ENCODE data around the gene PASD1. TPM values are rescaled to one million over a fixed set of nuclear protein-coding genes. Genes with fewer than 3 reads are reported as not detected.
"Not testable (repeated sequence)": the region's sequence is repeated elsewhere in the genome, so short reads cannot be mapped to it uniquely, and the experiment has no call there.

The PASD1 gene
- total RNA-seq, 1 experiment from 2014 or later, result not detected

- H3K27me3 ChIP-seq (ENCODE audit: low read length), result no peaks in the 10 kb centered on the region
- H3K9me3 ChIP-seq (ENCODE audit: low read length), result no peaks in the 10 kb centered on the region
- H3K4me1 ChIP-seq (ENCODE audit: insufficient read depth, low read length), result no peaks in the 10 kb centered on the region
Measured at GRCh38 chrX:151537572-151537971, 25.9 kb upstream of the PASD1 start.

DNA sequence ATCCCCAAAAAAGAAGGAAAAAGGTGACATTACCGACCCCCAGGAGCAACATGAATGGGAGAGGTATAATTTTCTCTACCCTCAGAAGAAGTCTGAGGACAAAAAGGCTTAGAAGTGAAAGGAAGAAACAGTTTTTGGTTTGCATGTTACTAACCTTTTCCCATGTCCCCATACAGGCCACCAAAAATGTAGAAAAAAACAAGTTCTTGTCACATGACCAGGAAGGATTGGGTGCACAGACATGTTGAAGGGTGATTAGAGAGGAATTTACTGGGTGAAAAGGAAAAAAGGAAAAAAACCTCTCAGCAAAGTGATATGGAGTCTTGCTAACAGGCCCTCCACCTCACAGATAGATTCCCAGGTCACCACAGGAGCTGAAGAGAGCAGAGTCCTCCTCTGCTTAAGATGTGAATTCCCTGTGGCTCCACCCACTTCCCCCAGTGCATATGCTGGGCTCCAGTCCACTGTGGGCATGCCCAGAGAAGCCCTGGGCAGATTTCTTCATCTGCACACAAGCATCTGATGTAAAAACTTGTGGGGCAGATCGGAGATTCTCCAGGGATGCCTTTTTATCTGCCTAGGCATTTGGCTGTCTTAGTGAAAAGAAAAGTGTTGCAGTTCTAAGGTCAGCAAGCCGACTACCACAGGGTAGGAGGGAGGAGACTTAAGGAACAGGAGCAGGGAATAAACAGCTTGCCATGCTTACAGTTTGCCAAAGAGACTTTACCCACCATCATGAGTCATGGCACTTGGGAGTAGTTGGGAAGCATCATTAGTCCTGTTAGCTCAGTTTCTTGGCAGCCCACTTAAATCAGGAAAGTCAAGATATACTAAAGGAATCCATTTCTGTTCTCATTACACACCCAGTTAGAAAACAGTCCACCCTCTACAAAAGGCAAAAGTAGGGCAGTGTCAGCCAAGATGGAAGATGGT is 25.0 kb upstream of the PASD1 start:
- no peak for ATAC-seq
- Histone ChIP-seq H3F3A (ENCODE audit: low read length, unreplicated experiment) (no peaks in the 10 kb centered on the region), H3K4me1 (ENCODE audit: insufficient read depth, low read length) (no peaks in the 10 kb centered on the region), H3K9me2 (replicated peaks; ENCODE audit: low read length) (no peaks in the 10 kb centered on the region), H3K4me3 (ENCODE audit: low read length) (no peak overlapping the region), H3K9ac (ENCODE audit: low read length) (no peak overlapping the region), H2AFZ (ENCODE audit: low read length) (no peak overlapping the region), H3K9me3 (ENCODE audit: low read length) (no peaks in the 10 kb centered on the region), H3K79me2 (ENCODE audit: low read length) (no peaks in the 10 kb centered on the region), H3K27ac (ENCODE audit: low read length) (no peak overlapping the region), H3K4me2 (ENCODE audit: low read length) (no peak overlapping the region), H3K27me3 (ENCODE audit: low read length) (no peaks in the 10 kb centered on the region), H4K20me1 (ENCODE audit: low read length) (no peaks in the 10 kb centered on the region), H3K36me3 (ENCODE audit: low read depth, low read length) (no peaks in the 10 kb centered on the region)
- ChIA-PET CTCF (no interaction called here), POLR2A (ENCODE audit: unreplicated experiment) (no interaction called here)
- BruUV-seq (replicated peaks), result no TSS peak
- TF ChIP-seq EZH2 (IDR thresholded peaks at IDR 0.05; ENCODE audit: low read length, unreplicated experiment), result no peak
- no peak for TF ChIP-seq CTCF (conservative IDR thresholded peaks at IDR 0.05; ENCODE audit: low read depth, low read length)
- TF ChIP-seq EZH2phosphoT487 (IDR thresholded peaks at IDR 0.05; ENCODE audit: borderline replicate concordance, low read length), result no peak
- no peak for DNase-seq
- intact Hi-C loops (cut with micrococcal nuclease), result no loop called here

More at GRCh38 chrX:151537572-151537971, 25.9 kb upstream of the PASD1 start:
- no peak for ATAC-seq
- no peaks in the 10 kb centered on the region for H4K20me1 ChIP-seq (ENCODE audit: low read length)
- H3K9me2 ChIP-seq (replicated peaks; ENCODE audit: low read length), result no peaks in the 10 kb centered on the region
- no peak overlapping the region for H3K27ac ChIP-seq (ENCODE audit: low read length)
- TF ChIP-seq CTCF (conservative IDR thresholded peaks at IDR 0.05; ENCODE audit: low read depth, low read length) (no peak), EZH2phosphoT487 (IDR thresholded peaks at IDR 0.05; ENCODE audit: borderline replicate concordance, low read length) (no peak), EZH2 (IDR thresholded peaks at IDR 0.05; ENCODE audit: low read length, unreplicated experiment) (no peak)
- no TSS peak for BruUV-seq (replicated peaks)
- ChIA-PET CTCF (no interaction called here), POLR2A (ENCODE audit: unreplicated experiment) (no interaction called here)
- intact Hi-C loops (cut with micrococcal nuclease), result no loop called here
- H3K36me3 ChIP-seq (ENCODE audit: low read depth, low read length), result no peaks in the 10 kb centered on the region
- H3K79me2 ChIP-seq (ENCODE audit: low read length), result no peaks in the 10 kb centered on the region
- no peak overlapping the region for H2AFZ ChIP-seq (ENCODE audit: low read length)
- no peak overlapping the region for H3K9ac ChIP-seq (ENCODE audit: low read length)
- no peak overlapping the region for H3K4me2 ChIP-seq (ENCODE audit: low read length)
- H3K4me3 ChIP-seq (ENCODE audit: low read length), result no peak overlapping the region
- DNase-seq, result no peak
- H3F3A ChIP-seq (ENCODE audit: low read length, unreplicated experiment), result no peaks in the 10 kb centered on the region

DNA sequence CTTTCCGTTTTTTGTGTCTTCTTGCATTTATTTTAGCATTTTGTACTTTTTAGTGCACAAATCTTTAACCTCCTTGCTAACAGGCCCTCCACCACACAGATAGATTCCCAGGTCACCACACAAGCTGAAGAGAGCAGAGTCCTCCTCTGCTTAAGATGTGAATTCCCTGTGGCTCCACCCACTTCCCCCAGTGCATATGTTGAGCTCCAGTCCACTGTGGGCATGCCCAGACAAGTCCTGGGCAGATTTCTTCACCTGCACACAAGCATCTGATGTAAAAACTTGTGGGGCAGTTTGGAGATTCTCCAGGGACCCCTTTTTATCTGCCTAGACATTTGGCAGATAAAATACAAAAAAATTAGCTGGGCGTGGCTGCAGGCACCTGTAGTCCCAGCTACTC is 19.8 kb upstream of the PASD1 start:
- Histone ChIP-seq H3K9me2 (replicated peaks; ENCODE audit: low read length) (no peaks in the 10 kb centered on the region), H3K36me3 (ENCODE audit: low read depth, low read length) (no peaks in the 10 kb centered on the region), H3F3A (ENCODE audit: low read length, unreplicated experiment) (no peaks in the 10 kb centered on the region), H2AFZ (ENCODE audit: low read length) (no peak overlapping the region), H3K27ac (ENCODE audit: low read length) (no peak overlapping the region), H4K20me1 (ENCODE audit: low read length) (no peaks in the 10 kb centered on the region), H3K9ac (ENCODE audit: low read length) (no peak overlapping the region), H3K27me3 (ENCODE audit: low read length) (no peaks in the 10 kb centered on the region), H3K9me3 (ENCODE audit: low read length) (no peaks in the 10 kb centered on the region), H3K4me1 (ENCODE audit: insufficient read depth, low read length) (no peaks in the 10 kb centered on the region), H3K4me2 (ENCODE audit: low read length) (no peak overlapping the region), H3K79me2 (ENCODE audit: low read length) (no peaks in the 10 kb centered on the region), H3K4me3 (ENCODE audit: low read length) (no peak overlapping the region)
- DNase-seq (no peak), ATAC-seq (no peak)
- ChIA-PET POLR2A (ENCODE audit: unreplicated experiment) (no interaction called here), CTCF (no interaction called here)
- BruUV-seq (replicated peaks), result no TSS peak
- TF ChIP-seq EZH2 (IDR thresholded peaks at IDR 0.05; ENCODE audit: low read length, unreplicated experiment) (no peak), CTCF (conservative IDR thresholded peaks at IDR 0.05; ENCODE audit: low read depth, low read length) (no peak), EZH2phosphoT487 (IDR thresholded peaks at IDR 0.05; ENCODE audit: borderline replicate concordance, low read length) (no peak)
- intact Hi-C loops (cut with micrococcal nuclease), result no loop called here

DNA sequence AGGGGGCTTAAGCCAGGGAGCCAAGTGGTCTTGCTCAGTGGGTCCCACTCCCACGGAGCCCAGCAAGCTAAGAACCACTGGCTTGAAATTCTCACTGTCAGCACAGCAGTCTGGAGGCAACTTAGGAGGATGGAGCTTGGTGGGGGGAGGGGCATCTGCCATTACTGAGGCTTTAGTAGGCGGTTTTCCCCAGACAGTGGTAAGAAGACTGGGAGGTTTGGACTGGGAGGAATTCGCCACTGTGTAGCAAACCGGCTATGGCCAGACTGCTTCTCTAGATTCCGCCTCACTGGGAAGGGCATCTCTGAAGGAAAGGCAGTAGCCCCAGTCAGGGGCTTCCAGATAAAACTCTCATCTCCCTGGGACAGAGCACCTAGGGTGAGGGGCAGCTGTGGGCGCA is 17.2 kb upstream of the PASD1 start:
- not testable (repeated sequence) for ATAC-seq

More for the DNA sequence above, 17.2 kb upstream of the PASD1 start:
- H3K9me2 ChIP-seq (replicated peaks; ENCODE audit: low read length); POLR2A ChIA-PET (ENCODE audit: unreplicated experiment); H3K27ac ChIP-seq (ENCODE audit: low read length); H3K4me2 ChIP-seq (ENCODE audit: low read length); intact Hi-C loops (cut with micrococcal nuclease); H3K79me2 ChIP-seq (ENCODE audit: low read length); H3K4me3 ChIP-seq (ENCODE audit: low read length); H3F3A ChIP-seq (ENCODE audit: low read length, unreplicated experiment); H4K20me1 ChIP-seq (ENCODE audit: low read length); H3K36me3 ChIP-seq (ENCODE audit: low read depth, low read length); H2AFZ ChIP-seq (ENCODE audit: low read length); DNase-seq; H3K9ac ChIP-seq (ENCODE audit: low read length); H3K4me1 ChIP-seq (ENCODE audit: insufficient read depth, low read length); CTCF ChIA-PET; H3K27me3 ChIP-seq (ENCODE audit: low read length); BruUV-seq (replicated peaks); H3K9me3 ChIP-seq (ENCODE audit: low read length): not testable (repeated sequence)
